Activated naive CD8-positive, alpha-beta T cell treated with anti-CD3 and anti-CD28 coated beads, Interleukin-2, amount 10 ng/mL, durations not matched to agents 7 days and 5 days (primary cell): Measurements from ENCODE around the gene MGME1. TPM values are rescaled to one million over a fixed set of nuclear protein-coding genes. Genes with fewer than 3 reads are reported as not detected.

Source experiments
- ATAC-seq: fragments of 150-1000 bp; cut with Tn5 transposase; one replicate; pipeline ENCODE4 v1.10.0; 2021; ENCODE audit warnings: low read depth, moderate library complexity
- POLR2A ChIA-PET: fragments of 350-600 bp; sonication (Branson Sonifier 250); formaldehyde crosslinking; loops from one replicate; lab custom pipeline; 2021; ENCODE audit warnings: antibody characterized with exemption; lab: Charles Lee
- DNase-seq: peaks from one replicate; pipeline ENCODE4 v3.0.0; 2021
- H3K27ac Mint-ChIP-seq: one replicate; pipeline ENCODE4 v1.8.0; 2022; ENCODE audit warnings: mild to moderate bottlenecking, mixed read lengths
- H3K27me3 Mint-ChIP-seq: one replicate; pipeline ENCODE4 v1.8.0; 2022; ENCODE audit warnings: mild to moderate bottlenecking, moderate library complexity, mixed read lengths
- H3K36me3 Mint-ChIP-seq: one replicate; pipeline ENCODE4 v1.8.0; 2021; ENCODE audit warnings: mild to moderate bottlenecking, mixed read lengths
- H3K4me1 Mint-ChIP-seq: one replicate; pipeline ENCODE4 v1.8.0; 2021; ENCODE audit warnings: mixed read lengths
- H3K4me3 Mint-ChIP-seq: one replicate; pipeline ENCODE4 v1.8.0; 2022; ENCODE audit warnings: mild to moderate bottlenecking, moderate library complexity, mixed read lengths
- H3K9me3 Mint-ChIP-seq: one replicate; pipeline ENCODE4 v1.8.0; 2021; ENCODE audit warnings: mixed read lengths
- total RNA-seq, 2 experiments: library from RNA; stranded (reverse); gene quantifications; one replicate each; pipeline ENCODE4 v1.2.3, GENCODE V29; 2021

The MGME1 gene
- 10 to 100 TPM; 32.2 to 37.5 TPM for total RNA-seq

- peak; percentile 93 for ATAC-seq
- POLR2A ChIA-PET = interaction anchor here (0.6 to 6.5 kb wide), 12 partner anchors 11 to 443 kb away, joined by 3 to 73 read pairs (median 4); partner anchors contain the start of genes KAT14, PET117 and RRBP1
- H3K4me1 Mint-ChIP-seq = peaks cover 39% of the 10 kb centered on the region
Measured at GRCh38 chr20:17968366-17969277, at the start of gene MGME1, which contains the start of gene SNX5. TSS of gene MGME1 (plus strand) at chr20:17969018. CDS start at chr20:17969860, 842 bp downstream. TSS of gene SNX5 (minus strand) at chr20:17968794. CDS start at chr20:17968425, 369 bp downstream.

GRCh38 chr20:17919149-17919548 is 49.7 kb upstream of the MGME1 start:
- H3K27ac Mint-ChIP-seq = no peak overlapping the region
- peaks cover 49% of the 10 kb centered on the region for H3K27me3 Mint-ChIP-seq
- ATAC-seq (no peak), DNase-seq (no peak)
- H3K36me3 Mint-ChIP-seq = no peaks in the 10 kb centered on the region
- POLR2A ChIA-PET = no interaction called here
- H3K4me1 Mint-ChIP-seq = no peaks in the 10 kb centered on the region
- no peaks in the 10 kb centered on the region for H3K9me3 Mint-ChIP-seq
- H3K4me3 Mint-ChIP-seq = no peak overlapping the region

More at GRCh38 chr20:17968366-17969277, at the start of gene MGME1, which contains the start of gene SNX5:
- H3K9me3 Mint-ChIP-seq = no peaks in the 10 kb centered on the region
- peak; percentile 98 for DNase-seq
- H3K27me3 Mint-ChIP-seq = no peaks in the 10 kb centered on the region
- H3K4me3 Mint-ChIP-seq = peak within 1 kb of the TSS; percentile 96
- H3K36me3 Mint-ChIP-seq = peaks cover 43% of the 10 kb centered on the region
- peak within 1 kb of the TSS; percentile 96 for H3K27ac Mint-ChIP-seq

- H3K36me3 Mint-ChIP-seq = no peaks in the 10 kb centered on the region
- H3K27ac Mint-ChIP-seq = no peak overlapping the region
- ATAC-seq = no peak
- DNase-seq = no peak
- no peaks in the 10 kb centered on the region for H3K9me3 Mint-ChIP-seq
- POLR2A ChIA-PET = no interaction called here
- peaks cover 40% of the 10 kb centered on the region for H3K27me3 Mint-ChIP-seq
- no peak overlapping the region for H3K4me3 Mint-ChIP-seq
- H3K4me1 Mint-ChIP-seq = no peaks in the 10 kb centered on the region
Measured at GRCh38 chr20:17921774-17922173, 47.0 kb upstream of the MGME1 start.

- no peak overlapping the region for H3K4me3 Mint-ChIP-seq
- no peaks in the 10 kb centered on the region for H3K9me3 Mint-ChIP-seq
- no peak for DNase-seq
- no peaks in the 10 kb centered on the region for H3K36me3 Mint-ChIP-seq
- H3K27ac Mint-ChIP-seq = no peak overlapping the region
- no peaks in the 10 kb centered on the region for H3K4me1 Mint-ChIP-seq
- H3K27me3 Mint-ChIP-seq = peaks cover 22% of the 10 kb centered on the region
- no peak for ATAC-seq
- POLR2A ChIA-PET = no interaction called here
Measured at GRCh38 chr20:17925141-17925939, 43.5 kb upstream of the MGME1 start.

GRCh38 chr20:17925940-17926300 is 42.9 kb upstream of the MGME1 start:
- ATAC-seq (no peak), DNase-seq (no peak)
- H3K27ac Mint-ChIP-seq = no peak overlapping the region
- peaks cover 22% of the 10 kb centered on the region for H3K27me3 Mint-ChIP-seq
- no peak overlapping the region for H3K4me3 Mint-ChIP-seq
- H3K36me3 Mint-ChIP-seq = no peaks in the 10 kb centered on the region
- no peaks in the 10 kb centered on the region for H3K9me3 Mint-ChIP-seq
- POLR2A ChIA-PET = no interaction called here
- H3K4me1 Mint-ChIP-seq = no peaks in the 10 kb centered on the region

GRCh38 chr20:17928211-17928611 is 40.6 kb upstream of the MGME1 start:
- no peaks in the 10 kb centered on the region for H3K36me3 Mint-ChIP-seq
- no peak for DNase-seq
- no peak overlapping the region for H3K4me3 Mint-ChIP-seq
- no peak for ATAC-seq
- H3K27ac Mint-ChIP-seq = no peak overlapping the region
- no peaks in the 10 kb centered on the region for H3K9me3 Mint-ChIP-seq
- peaks cover 12% of the 10 kb centered on the region for H3K27me3 Mint-ChIP-seq
- no peaks in the 10 kb centered on the region for H3K4me1 Mint-ChIP-seq
- POLR2A ChIA-PET = no interaction called here

- POLR2A ChIA-PET = interaction anchor here (0.6 kb wide), 1 partner anchor 338 kb away, joined by 3 read pairs; no protein-coding TSS in a partner anchor
- H3K27me3 Mint-ChIP-seq = peaks cover 12% of the 10 kb centered on the region
- H3K4me1 Mint-ChIP-seq = no peaks in the 10 kb centered on the region
- H3K9me3 Mint-ChIP-seq = no peaks in the 10 kb centered on the region
- no peak overlapping the region for H3K27ac Mint-ChIP-seq
- no peak overlapping the region for H3K4me3 Mint-ChIP-seq
- no peak for DNase-seq
- no peak for ATAC-seq
- no peaks in the 10 kb centered on the region for H3K36me3 Mint-ChIP-seq
Measured at GRCh38 chr20:17928633-17929311, 40.0 kb upstream of the MGME1 start.

GRCh38 chr20:17931513-17931912 is 37.3 kb upstream of the MGME1 start:
- POLR2A ChIA-PET = no interaction called here
- Mint-ChIP-seq H3K36me3 (no peaks in the 10 kb centered on the region), H3K9me3 (no peaks in the 10 kb centered on the region), H3K27me3 (peaks cover 8% of the 10 kb centered on the region), H3K4me1 (no peaks in the 10 kb centered on the region), H3K27ac (no peak overlapping the region), H3K4me3 (no peak overlapping the region)
- DNase-seq = no peak
- ATAC-seq = no peak

- ATAC-seq = no peak
- Mint-ChIP-seq H3K4me1 (no peaks in the 10 kb centered on the region), H3K27me3 (peaks cover 4% of the 10 kb centered on the region), H3K27ac (no peak overlapping the region), H3K9me3 (no peaks in the 10 kb centered on the region), H3K36me3 (no peaks in the 10 kb centered on the region), H3K4me3 (no peak overlapping the region)
- no peak for DNase-seq
- POLR2A ChIA-PET = no interaction called here
Measured at GRCh38 chr20:17932396-17932795, 36.4 kb upstream of the MGME1 start.

GRCh38 chr20:17933121-17933520 is 35.7 kb upstream of the MGME1 start:
- POLR2A ChIA-PET = no interaction called here
- DNase-seq = no peak
- H3K4me3 Mint-ChIP-seq = no peak overlapping the region
- H3K27ac Mint-ChIP-seq = no peak overlapping the region
- no peaks in the 10 kb centered on the region for H3K36me3 Mint-ChIP-seq
- no peak for ATAC-seq
- no peaks in the 10 kb centered on the region for H3K9me3 Mint-ChIP-seq
- no peaks in the 10 kb centered on the region for H3K4me1 Mint-ChIP-seq
- peaks cover 4% of the 10 kb centered on the region for H3K27me3 Mint-ChIP-seq

- no peak overlapping the region for H3K27ac Mint-ChIP-seq
- ATAC-seq (no peak), DNase-seq (no peak)
- H3K4me1 Mint-ChIP-seq = no peaks in the 10 kb centered on the region
- POLR2A ChIA-PET = no interaction called here
- H3K27me3 Mint-ChIP-seq = peaks cover 4% of the 10 kb centered on the region
- no peaks in the 10 kb centered on the region for H3K9me3 Mint-ChIP-seq
- H3K4me3 Mint-ChIP-seq = no peak overlapping the region
- H3K36me3 Mint-ChIP-seq = no peaks in the 10 kb centered on the region
Measured at GRCh38 chr20:17933711-17934110, 35.1 kb upstream of the MGME1 start.

GRCh38 chr20:17934141-17934862 is 34.5 kb upstream of the MGME1 start:
- H3K4me1 Mint-ChIP-seq = peaks cover 3% of the 10 kb centered on the region
- H3K9me3 Mint-ChIP-seq = no peaks in the 10 kb centered on the region
- no peaks in the 10 kb centered on the region for H3K36me3 Mint-ChIP-seq
- DNase-seq = no peak
- H3K27me3 Mint-ChIP-seq = peaks cover 4% of the 10 kb centered on the region
- no peak for ATAC-seq
- no peak overlapping the region for H3K27ac Mint-ChIP-seq
- POLR2A ChIA-PET = interaction anchor here (0.6 kb wide), 1 partner anchor 367 kb away, joined by 3 read pairs; no protein-coding TSS in a partner anchor
- no peak overlapping the region for H3K4me3 Mint-ChIP-seq
